ENCODE results near the gene KRT6C. TPM values are rescaled to one million over a fixed set of nuclear protein-coding genes. Genes with fewer than 3 reads are reported as not detected.

The KRT6C gene
- total RNA-seq, 4 donors from 2014 or later, result not detected

- ATAC-seq (ENCODE audit: low FRiP score) (no peak), DNase-seq (ENCODE audit: low spot score) (no peak)
These were observed 47.6 kb downstream of the KRT6C start for GRCh38 chr12:52426034-52426433.

GRCh38 chr12:52425466-52425865 is 48.1 kb downstream of the KRT6C start:
- TF ChIP-seq CTCF (IDR thresholded peaks at IDR 0.05), result no peak
- DNase-seq (ENCODE audit: low spot score) (no peak), ATAC-seq (ENCODE audit: low FRiP score) (no peak)

More at GRCh38 chr12:52426034-52426433, 47.6 kb downstream of the KRT6C start:
- TF ChIP-seq CTCF (IDR thresholded peaks at IDR 0.05), result no peak

GRCh38 chr12:52423661-52424500 is 49.7 kb downstream of the KRT6C start:
- ATAC-seq (ENCODE audit: low FRiP score) (peak; percentile 71), DNase-seq (ENCODE audit: low spot score) (no peak)
- no peak for TF ChIP-seq CTCF (IDR thresholded peaks at IDR 0.05)

- no peak for DNase-seq (ENCODE audit: low spot score)
- TF ChIP-seq CTCF (IDR thresholded peaks at IDR 0.05), result no peak
- peak; percentile 37 for ATAC-seq (ENCODE audit: low FRiP score)
These were observed 50.6 kb downstream of the KRT6C start for GRCh38 chr12:52423035-52423434.

- no peak for TF ChIP-seq CTCF (IDR thresholded peaks at IDR 0.05)
- ATAC-seq (ENCODE audit: low FRiP score) (no peak), DNase-seq (ENCODE audit: low spot score) (no peak)
These were observed 53.9 kb downstream of the KRT6C start for GRCh38 chr12:52419656-52420055.

- ATAC-seq (ENCODE audit: low FRiP score) (no peak), DNase-seq (ENCODE audit: low spot score) (no peak)
- no peak for TF ChIP-seq CTCF (IDR thresholded peaks at IDR 0.05)
These were observed 55.0 kb downstream of the KRT6C start for GRCh38 chr12:52418576-52419110.

Other genes with a start within 250 kb of the KRT6C start
- gene KRT7, start 240.6 kb downstream of the KRT6C start, total RNA-seq, result 100 to 1,000 TPM in 3 of 4 donors, 1 to 10 TPM in 1; 2.5 to 248 (median 111) TPM
- gene KRT86, start 199.2 kb downstream of the KRT6C start, total RNA-seq, result under 1 TPM in 1 of 4 donors, not detected in 3; 0.37 TPM
- gene KRT81, start 182.3 kb downstream of the KRT6C start, total RNA-seq, result not detected
- not detected for gene KRT83, start 152.4 kb downstream of the KRT6C start, total RNA-seq
- not detected for gene KRT85, start 106.3 kb downstream of the KRT6C start, total RNA-seq
- gene KRT84, start 88.2 kb downstream of the KRT6C start, total RNA-seq, result not detected
- gene KRT82, start 67.5 kb downstream of the KRT6C start, total RNA-seq, result not detected
- not detected for gene KRT75, start 39.4 kb downstream of the KRT6C start, total RNA-seq
- gene KRT6B, start 21.7 kb downstream of the KRT6C start, total RNA-seq, result under 1 TPM in 2 of 4 donors, not detected in 2; 0.24 to 0.46 TPM
- gene KRT6A, start 19.5 kb upstream of the KRT6C start, total RNA-seq, result 10 to 100 TPM in 2 of 4 donors, 1 to 10 TPM in 2; 3.3 to 40.7 (median 8.4) TPM
- 10 to 100 TPM in 3 of 4 donors, 1 to 10 TPM in 1; 3.6 to 59.0 (median 14.4) TPM for gene KRT5, start 46.6 kb upstream of the KRT6C start, total RNA-seq
- gene KRT71, start 79.3 kb upstream of the KRT6C start, total RNA-seq, result not detected
- not detected for gene KRT74, start 100.0 kb upstream of the KRT6C start, total RNA-seq
- gene KRT72, start 127.7 kb upstream of the KRT6C start, total RNA-seq, result under 1 TPM in 1 of 4 donors, not detected in 3; 0.31 TPM
- not detected for gene KRT73, start 144.8 kb upstream of the KRT6C start, total RNA-seq
- gene KRT2, start 178.4 kb upstream of the KRT6C start, total RNA-seq, result not detected
- gene KRT1, start 206.6 kb upstream of the KRT6C start, total RNA-seq, result under 1 TPM in 1 of 4 donors, not detected in 3; 0.47 TPM
- gene KRT77, start 229.7 kb upstream of the KRT6C start, total RNA-seq, result not detected